Mammary epithelial cell (primary cell): Measurements from ENCODE around the gene CPED1.

ENCODE experiments used
- CTCF ChIP-seq, 2 donors: IDR thresholded peaks in 1 of 2; conservative IDR thresholded peaks in 1 of 2; 2 replicates each; pipeline ENCODE4 v1.5.1; 2011 to 2012; ENCODE audit warnings: inconsistent platforms in 2 of 2, low read length in 2 of 2, mild to moderate bottlenecking in 2 of 2, control low read depth in 1 of 2, low read depth in 1 of 2; ENCODE audit not compliant: insufficient read depth in 1 of 2; ENCODE audit errors: extremely low read depth in 1 of 2
- EZH2 ChIP-seq: IDR thresholded peaks from 2 replicates; pipeline ENCODE4 v1.6.1; 2012; ENCODE audit warnings: low read length, inconsistent platforms, borderline replicate concordance

- TF ChIP-seq CTCF (conservative IDR thresholded peaks at IDR 0.05 in 1 of 2, IDR thresholded peaks at IDR 0.05 in 1 of 2; ENCODE audit: extremely low read depth in 1 of 2, insufficient read depth in 1 of 2, low read depth in 1 of 2, low read length in 2 of 2) (no peak), EZH2 (no peak)
Observed at GRCh38 chr7:121313220-121313792, 324.8 kb downstream of the CPED1 start.
